HG03432 (cell line): ENCODE results near the gene KDM4C.

Experiments
- ATAC-seq: cut with Tn5 transposase; IDR thresholded peaks from one replicate; pipeline ENCODE4 v1.9.1; 2021; ENCODE audit warnings: mild to moderate bottlenecking, moderate library complexity; ENCODE audit not compliant: unreplicated experiment

The KDM4C gene

GRCh38 chr9:6852243-6852963 lies 94.6 kb downstream of the KDM4C start:
- ATAC-seq: no peak

- no peak for ATAC-seq
These were observed 98.1 kb downstream of the KDM4C start for GRCh38 chr9:6855860-6856259.

- ATAC-seq: no peak
These were observed 106.3 kb downstream of the KDM4C start for GRCh38 chr9:6864102-6864501.

- no peak for ATAC-seq
These were observed 111.5 kb downstream of the KDM4C start for GRCh38 chr9:6869081-6869948.

GRCh38 chr9:6870149-6870548 lies 112.4 kb downstream of the KDM4C start:
- ATAC-seq: no peak

GRCh38 chr9:6870650-6871477 lies 113.1 kb downstream of the KDM4C start:
- ATAC-seq: no peak

- no peak for ATAC-seq
These were observed 116.1 kb downstream of the KDM4C start for GRCh38 chr9:6873857-6874256.

- no peak for ATAC-seq
These were observed 118.6 kb downstream of the KDM4C start for GRCh38 chr9:6876195-6876894.

- no peak for ATAC-seq
These were observed 119.9 kb downstream of the KDM4C start for GRCh38 chr9:6877671-6878161.

- no peak for ATAC-seq
These were observed 122.9 kb downstream of the KDM4C start for GRCh38 chr9:6880626-6881025.

GRCh38 chr9:6884101-6884500 lies 126.3 kb downstream of the KDM4C start:
- no peak for ATAC-seq

- no peak for ATAC-seq
These were observed 127.2 kb downstream of the KDM4C start for GRCh38 chr9:6884990-6885389.

- ATAC-seq: no peak
These were observed 129.3 kb downstream of the KDM4C start for GRCh38 chr9:6887051-6887450.

GRCh38 chr9:6889868-6890267 lies 132.1 kb downstream of the KDM4C start:
- ATAC-seq: no peak

- peak; percentile 50 for ATAC-seq
These were observed 135.8 kb downstream of the KDM4C start for GRCh38 chr9:6893350-6894131.

- ATAC-seq: peak; percentile 94
These were observed 136.4 kb downstream of the KDM4C start for GRCh38 chr9:6894135-6894534.

GRCh38 chr9:6895754-6896153 lies 138.0 kb downstream of the KDM4C start:
- ATAC-seq: no peak

GRCh38 chr9:6896562-6896961 lies 138.8 kb downstream of the KDM4C start:
- no peak for ATAC-seq

- no peak for ATAC-seq
These were observed 139.5 kb downstream of the KDM4C start for GRCh38 chr9:6897207-6897822.
